Activated CD8-positive, alpha-beta memory T cell treated with anti-CD3 and anti-CD28 coated beads, Interleukin-2, amount 50 U/mL, for 48 hours (primary cell): ENCODE data around the gene NDUFAB1.
"Not testable (repeated sequence)": the region's sequence is repeated elsewhere in the genome, so short reads cannot be mapped to it uniquely, and the experiment has no call there.

ENCODE experiments used
- DNase-seq: peaks from one replicate; pipeline ENCODE4 v3.0.0-alpha.2; 2020

The NDUFAB1 gene

DNA sequence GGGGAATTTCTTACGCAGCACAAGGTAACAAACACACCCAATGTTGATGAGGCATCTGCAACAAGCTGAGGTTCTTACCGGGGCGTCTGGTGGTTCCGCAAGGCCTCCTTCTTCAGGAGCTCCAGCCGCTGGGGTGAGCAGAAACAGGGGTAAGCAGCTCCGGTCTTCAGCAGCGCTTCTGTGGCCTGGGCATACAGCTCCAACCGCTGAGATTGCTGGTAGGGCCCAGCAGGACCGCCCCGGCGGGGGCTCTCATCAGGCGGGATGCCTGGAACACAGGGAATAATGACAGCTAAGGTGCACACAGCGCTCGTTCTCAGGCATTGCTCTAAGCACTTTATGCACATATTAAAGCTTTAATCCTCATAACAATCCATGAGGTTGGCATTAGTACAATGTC lies 51.7 kb downstream of the NDUFAB1 start:
- no peak for DNase-seq

DNA sequence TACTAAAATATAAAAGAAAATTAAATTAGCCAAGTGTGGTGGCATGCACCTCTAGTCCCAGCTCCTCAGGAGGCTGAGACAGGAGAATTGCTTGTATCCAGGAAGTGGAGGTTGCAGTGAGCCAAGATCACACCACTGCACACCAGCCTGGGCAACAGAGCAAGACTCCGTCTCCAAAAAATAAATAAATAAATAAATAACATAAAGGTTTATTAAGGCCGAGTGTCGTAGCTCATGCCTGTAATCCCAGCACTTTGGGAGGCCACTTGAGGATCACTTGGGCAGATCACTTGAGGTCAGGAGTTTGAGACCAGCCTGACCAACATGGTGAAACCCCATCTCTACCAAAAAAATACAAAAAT lies 55.3 kb downstream of the NDUFAB1 start:
- DNase-seq = not testable (repeated sequence)

DNA sequence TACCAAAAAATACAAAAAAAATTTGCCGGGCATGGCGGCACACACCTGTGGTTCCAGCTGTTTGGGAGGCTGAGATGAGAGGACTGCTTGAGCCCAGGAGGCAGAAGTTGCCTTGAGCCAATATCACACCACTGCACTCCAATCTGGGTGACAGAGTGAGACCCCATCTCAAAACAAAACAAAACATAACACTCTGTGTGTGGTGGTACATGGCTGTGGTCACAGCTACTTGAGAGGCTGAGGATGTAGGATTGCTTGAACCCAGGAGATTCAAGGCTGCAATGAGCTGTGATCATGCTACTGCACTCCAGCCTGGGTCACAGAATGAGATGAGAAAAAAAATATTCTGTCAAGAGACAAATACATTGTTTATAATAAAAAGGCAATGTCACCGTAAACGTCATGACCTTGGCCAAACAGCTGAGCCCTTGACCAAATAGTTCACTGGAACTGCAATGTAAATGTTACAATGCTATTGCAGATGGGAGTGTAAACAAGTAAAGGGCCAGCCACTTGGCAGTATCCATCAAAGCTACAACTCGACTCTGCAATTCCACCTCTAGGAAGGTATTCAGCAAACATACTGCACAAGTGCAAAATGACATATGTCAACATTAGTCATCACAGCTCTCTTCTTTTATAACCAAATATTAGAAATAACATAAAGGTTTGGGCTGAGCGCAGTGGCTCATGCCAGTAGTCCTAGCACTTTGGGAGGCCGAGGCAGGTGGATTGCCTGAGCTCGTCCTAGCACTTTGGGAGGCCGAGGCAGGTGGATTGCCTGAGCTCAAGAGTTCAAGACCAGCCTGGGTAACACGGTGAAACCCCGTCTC lies 55.9 kb downstream of the NDUFAB1 start:
- no peak for DNase-seq

DNA sequence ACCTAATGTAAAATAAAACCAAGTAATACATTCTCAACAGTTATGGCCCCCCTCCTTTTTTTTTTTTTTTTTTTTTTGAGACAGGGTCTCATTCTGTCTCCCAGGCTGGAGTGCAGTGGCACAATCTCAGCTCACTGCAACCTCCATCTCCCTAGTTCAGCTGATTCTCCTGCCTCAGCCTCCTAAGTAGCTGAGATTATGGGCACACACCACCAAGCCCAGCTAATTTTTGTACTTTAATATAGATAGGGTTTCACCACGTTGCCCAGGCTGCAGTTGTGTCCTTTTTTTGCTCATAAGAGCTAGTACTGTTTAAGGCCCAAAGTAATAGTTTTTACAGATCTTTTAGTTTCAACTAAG lies 57.2 kb downstream of the NDUFAB1 start:
- no peak for DNase-seq

DNA sequence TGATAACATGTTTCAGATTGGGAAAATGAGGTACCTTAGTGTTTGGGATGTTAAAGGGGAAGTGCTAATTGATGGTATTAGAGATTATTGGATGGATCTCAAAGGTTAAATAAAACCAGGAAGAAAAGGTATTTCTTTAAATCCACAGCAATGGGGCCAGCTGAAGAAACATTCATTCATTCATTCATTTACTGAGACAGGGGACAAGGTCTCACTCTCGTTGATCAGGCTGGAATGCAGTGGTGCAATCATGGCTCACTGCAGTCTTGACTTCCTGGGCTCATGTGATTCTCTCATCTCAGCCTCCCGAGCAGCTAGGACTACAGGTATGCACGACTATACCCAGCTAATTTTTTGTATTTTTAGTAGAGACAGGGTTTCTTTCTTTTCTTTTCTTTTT lies 58.7 kb downstream of the NDUFAB1 start:
- no peak for DNase-seq

DNA sequence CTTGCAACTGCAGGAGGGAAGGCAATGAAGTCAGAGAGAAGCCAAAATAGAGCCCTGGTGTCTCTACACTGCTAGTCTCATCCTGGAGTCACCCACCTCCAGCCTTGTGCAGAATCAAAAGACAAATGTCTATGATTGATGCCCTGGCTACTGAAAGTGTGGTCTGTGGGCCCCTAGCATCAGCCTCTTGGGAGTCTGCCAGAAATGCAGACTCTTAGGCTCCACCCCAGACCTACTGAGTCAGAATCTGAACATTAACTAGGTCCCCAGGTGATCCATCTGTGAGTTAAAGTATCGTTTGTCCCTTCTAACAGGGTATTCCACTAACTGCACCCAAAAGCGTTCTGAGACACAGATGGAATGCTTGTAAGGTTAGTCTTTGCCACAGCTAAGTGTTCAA lies 60.2 kb downstream of the NDUFAB1 start:
- DNase-seq = no peak

DNA sequence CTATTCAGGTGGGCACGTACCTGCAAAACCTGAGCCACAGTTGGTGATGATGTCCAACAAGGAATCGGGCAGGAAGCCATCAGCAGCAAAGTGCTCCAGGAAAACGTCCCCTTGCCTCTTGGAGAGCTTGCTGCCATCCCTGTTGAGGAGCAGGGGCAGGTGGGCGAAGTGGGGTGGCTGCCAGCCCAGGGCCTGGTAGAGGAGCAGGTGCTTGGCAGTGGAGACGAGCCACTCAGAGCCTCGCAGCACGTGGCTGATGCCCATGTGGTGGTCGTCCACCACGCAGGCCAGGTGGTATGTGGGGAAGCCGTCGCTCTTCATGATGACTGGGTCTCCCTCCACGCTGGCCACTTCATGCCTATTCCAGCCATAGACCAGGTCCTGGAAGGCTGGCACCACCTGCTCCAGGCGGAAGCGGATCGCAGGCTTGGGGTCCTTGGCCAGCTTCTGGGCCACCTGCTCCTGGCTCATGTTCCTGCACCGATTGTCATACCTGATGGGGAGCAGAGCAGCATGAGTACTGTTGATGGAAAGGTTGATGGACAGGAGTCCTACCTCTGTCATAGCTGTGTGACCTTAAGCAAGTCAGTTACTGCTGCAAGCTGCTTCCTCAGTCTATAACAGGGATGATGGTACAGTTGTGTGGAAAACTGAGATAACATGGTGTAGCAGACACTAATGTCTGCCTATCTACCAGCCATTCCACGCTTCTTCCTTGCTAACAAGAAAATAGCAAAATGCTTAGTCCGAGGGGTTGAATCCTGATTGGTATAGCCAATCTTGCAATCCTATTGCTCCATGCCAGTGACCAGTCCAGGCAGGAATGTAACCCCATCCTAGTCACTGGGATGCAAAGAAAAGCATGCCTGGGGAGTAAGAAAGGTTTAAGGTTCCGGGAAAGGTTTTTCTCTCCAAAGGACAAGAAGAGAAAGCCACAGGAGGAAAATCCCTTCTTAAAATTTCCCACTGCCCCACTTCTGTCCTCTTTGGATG lies 61.0 kb downstream of the NDUFAB1 start:
- DNase-seq = no peak

DNA sequence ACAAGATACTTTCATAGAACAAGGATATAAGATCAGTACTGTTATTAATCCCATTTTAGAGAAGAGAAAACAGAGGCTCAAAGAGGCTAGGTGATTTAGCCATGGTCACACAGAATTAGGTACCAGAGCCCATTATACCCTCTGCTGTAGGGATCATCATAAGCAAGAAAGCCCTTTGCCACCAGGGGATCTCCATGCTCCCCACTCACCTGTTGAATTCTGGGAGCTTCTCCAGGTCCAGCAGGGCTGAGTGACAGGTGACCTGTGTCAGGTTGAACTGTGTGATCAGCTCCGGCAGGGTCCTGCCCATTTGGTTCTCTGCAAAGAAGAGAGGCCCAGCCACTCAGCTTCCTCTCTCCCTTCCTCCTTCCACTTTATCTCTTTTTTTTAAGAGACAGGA lies 63.7 kb downstream of the NDUFAB1 start:
- DNase-seq = no peak
